Neural progenitor cell (in vitro differentiated cells): ENCODE data around the gene ITGB8. TPM values are rescaled to one million over a fixed set of nuclear protein-coding genes. Genes with fewer than 3 reads are reported as not detected.

Source experiments
- DNase-seq: peaks from one replicate; pipeline ENCODE4 v3.0.0-alpha.2; 2016; ENCODE audit warnings: low spot score
- H2AFZ ChIP-seq: fragments of 200-600 bp; sonication (generic); replicated peaks from 2 replicates; pipeline ENCODE4 v1.6.1; 2016; ENCODE audit warnings: antibody characterized with exemption
- H3F3A ChIP-seq: fragments of 200-600 bp; sonication (generic); 2 replicates; pipeline ENCODE4 v1.6.1; 2016; ENCODE audit warnings: antibody characterized with exemption, low read depth
- H3K27ac ChIP-seq: fragments of 200-600 bp; sonication (generic); 2 replicates; pipeline ENCODE4 v1.5.1; 2016; ENCODE audit warnings: mild to moderate bottlenecking
- H3K27me3 ChIP-seq: fragments of 200-600 bp; sonication (generic); 2 replicates; pipeline ENCODE4 v1.6.1; 2016; ENCODE audit warnings: mild to moderate bottlenecking, moderate library complexity
- H3K36me3 ChIP-seq: fragments of 200-600 bp; sonication (generic); 2 replicates; pipeline ENCODE4 v1.5.1; 2016
- H3K4me1 ChIP-seq: fragments of 200-600 bp; sonication (generic); 2 replicates; pipeline ENCODE4 v1.6.1; 2016; ENCODE audit warnings: mixed run types
- H3K4me2 ChIP-seq: fragments of 200-600 bp; sonication (generic); 2 replicates; pipeline ENCODE4 v1.6.1; 2016
- H3K4me3 ChIP-seq: fragments of 200-600 bp; sonication (generic); 2 replicates; pipeline ENCODE4 v1.5.1; 2016
- H3K79me2 ChIP-seq: fragments of 200-600 bp; sonication (generic); 2 replicates; pipeline ENCODE4 v1.6.1; 2016; ENCODE audit warnings: low read depth
- H3K9ac ChIP-seq: fragments of 200-600 bp; sonication (generic); 2 replicates; pipeline ENCODE4 v1.6.1; 2016
- H3K9me3 ChIP-seq: fragments of 200-600 bp; sonication (generic); 2 replicates; pipeline ENCODE4 v1.5.1; 2016; ENCODE audit warnings: low read depth
- H4K20me1 ChIP-seq: fragments of 200-600 bp; sonication (generic); 2 replicates; pipeline ENCODE4 v1.6.1; 2016; ENCODE audit warnings: low read depth
- H3K27ac Mint-ChIP-seq: 3 replicates; pipeline ENCODE4 v1.8.0; 2021; ENCODE audit warnings: mixed read lengths
- H3K27me3 Mint-ChIP-seq: 2 replicates; pipeline ENCODE4 v1.8.0; 2022; ENCODE audit warnings: low read depth, mild to moderate bottlenecking, inconsistent platforms, moderate library complexity, mixed read lengths; ENCODE audit not compliant: insufficient read depth
- H3K36me3 Mint-ChIP-seq: 3 replicates; pipeline ENCODE4 v1.8.0; 2021; ENCODE audit warnings: mixed read lengths
- H3K4me1 Mint-ChIP-seq: 3 replicates; pipeline ENCODE4 v1.8.0; 2021; ENCODE audit warnings: mixed read lengths
- H3K4me3 Mint-ChIP-seq: 3 replicates; pipeline ENCODE4 v1.8.0; 2021; ENCODE audit warnings: mild to moderate bottlenecking, moderate library complexity, mixed read lengths
- H3K9me3 Mint-ChIP-seq: 3 replicates; pipeline ENCODE4 v1.8.0; 2020; ENCODE audit warnings: mixed read lengths
- EZH2 ChIP-seq: fragments of 200-600 bp; sonication (generic); IDR thresholded peaks from 2 replicates; pipeline ENCODE4 v1.6.1; 2017; ENCODE audit warnings: antibody characterized with exemption, mild to moderate bottlenecking, moderate library complexity
- EZH2phosphoT487 ChIP-seq: fragments of 200-600 bp; sonication (generic); IDR thresholded peaks from 2 replicates; pipeline ENCODE4 v1.6.1; 2017; ENCODE audit warnings: antibody characterized with exemption
- total RNA-seq: library from RNA; depleted of rRNA; stranded (reverse); fragments of >200 nt; gene quantifications from 2 replicates; pipeline ENCODE4 v1.2.3, GENCODE V29; 2015; ENCODE audit warnings: low replicate concordance
- TF ChIP-seq, protein P1 (sequence below): fragments of 200-600 bp; sonication (generic); IDR thresholded peaks from 2 replicates; pipeline ENCODE4 v1.5.1; 2017; ENCODE audit warnings: antibody characterized with exemption, mild to moderate bottlenecking

Gene ITGB8
- total RNA-seq, result 3.0 and 5.3 TPM in 2 replicates

DNA sequence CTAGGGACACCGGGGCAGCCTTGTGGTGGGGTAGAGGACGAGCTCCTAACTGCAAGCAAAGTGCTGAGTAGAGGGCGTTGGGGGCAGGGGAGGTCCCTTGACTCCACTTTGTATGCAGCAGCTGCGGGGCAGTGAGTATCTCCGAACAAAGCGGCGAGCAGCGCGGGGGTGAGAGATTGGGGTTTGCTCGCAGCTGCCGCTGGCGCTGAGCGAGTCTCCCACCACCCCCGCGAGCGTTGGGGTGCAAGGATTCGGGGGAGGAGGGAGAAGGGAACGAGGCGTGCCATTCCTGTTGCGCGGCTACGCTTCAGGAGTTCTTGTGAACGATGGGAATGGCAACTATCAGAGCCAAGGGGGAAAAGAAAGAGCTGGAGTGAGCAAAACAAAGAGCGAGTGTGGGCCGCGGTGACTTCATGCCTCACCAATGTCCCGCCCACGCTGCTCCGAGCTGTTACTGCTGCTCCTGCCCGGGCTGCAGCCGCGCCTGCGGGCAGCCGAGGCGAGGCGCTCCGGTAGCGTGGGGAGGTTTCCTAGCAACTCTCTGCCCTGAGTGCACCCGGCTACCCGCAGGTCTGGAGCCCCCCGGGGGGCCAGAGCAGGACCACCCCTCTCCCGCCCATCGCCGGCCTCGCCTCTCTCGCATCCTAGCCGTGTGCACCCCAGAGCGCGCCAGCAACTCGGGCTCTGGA lies at the start of gene ITGB8:
TSS of gene ITGB8 (plus strand) at position 662 of the 689 bp plus-strand sequence. CDS start 907 bp downstream, outside the sequence.
- Histone ChIP-seq H3K9me3 (no peaks in the 10 kb centered on the region), H3K27me3 (peaks cover 11% of the 10 kb centered on the region), H3K4me1 (peaks cover 24% of the 10 kb centered on the region), H3K36me3 (no peaks in the 10 kb centered on the region), H3K27ac (peak within 1 kb of the TSS; percentile 81), H3K4me3 (peak within 1 kb of the TSS; percentile 62), H3K4me2 (peak within 1 kb of the TSS; percentile 88), H2AFZ (peak within 1 kb of the TSS; percentile 74), H3K79me2 (peaks cover 22% of the 10 kb centered on the region), H3K9ac (peak within 1 kb of the TSS; percentile 43), H4K20me1 (peaks cover 9% of the 10 kb centered on the region), H3F3A (peaks cover 42% of the 10 kb centered on the region)
- TF ChIP-seq EZH2 (no peak), EZH2phosphoT487 (no peak)
- TF ChIP-seq, protein P1, sequence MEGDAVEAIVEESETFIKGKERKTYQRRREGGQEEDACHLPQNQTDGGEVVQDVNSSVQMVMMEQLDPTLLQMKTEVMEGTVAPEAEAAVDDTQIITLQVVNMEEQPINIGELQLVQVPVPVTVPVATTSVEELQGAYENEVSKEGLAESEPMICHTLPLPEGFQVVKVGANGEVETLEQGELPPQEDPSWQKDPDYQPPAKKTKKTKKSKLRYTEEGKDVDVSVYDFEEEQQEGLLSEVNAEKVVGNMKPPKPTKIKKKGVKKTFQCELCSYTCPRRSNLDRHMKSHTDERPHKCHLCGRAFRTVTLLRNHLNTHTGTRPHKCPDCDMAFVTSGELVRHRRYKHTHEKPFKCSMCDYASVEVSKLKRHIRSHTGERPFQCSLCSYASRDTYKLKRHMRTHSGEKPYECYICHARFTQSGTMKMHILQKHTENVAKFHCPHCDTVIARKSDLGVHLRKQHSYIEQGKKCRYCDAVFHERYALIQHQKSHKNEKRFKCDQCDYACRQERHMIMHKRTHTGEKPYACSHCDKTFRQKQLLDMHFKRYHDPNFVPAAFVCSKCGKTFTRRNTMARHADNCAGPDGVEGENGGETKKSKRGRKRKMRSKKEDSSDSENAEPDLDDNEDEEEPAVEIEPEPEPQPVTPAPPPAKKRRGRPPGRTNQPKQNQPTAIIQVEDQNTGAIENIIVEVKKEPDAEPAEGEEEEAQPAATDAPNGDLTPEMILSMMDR, result no peak
- peaks cover 12% of the 10 kb centered on the region for H3K27me3 Mint-ChIP-seq
- peaks cover 25% of the 10 kb centered on the region for H3K4me1 Mint-ChIP-seq
- peak; percentile 88 for DNase-seq
- H3K27ac Mint-ChIP-seq, result peak within 1 kb of the TSS; percentile 100
- H3K4me3 Mint-ChIP-seq, result peak within 1 kb of the TSS; percentile 100
- H3K9me3 Mint-ChIP-seq, result peaks cover 4% of the 10 kb centered on the region
- H3K36me3 Mint-ChIP-seq, result peaks cover 6% of the 10 kb centered on the region

DNA sequence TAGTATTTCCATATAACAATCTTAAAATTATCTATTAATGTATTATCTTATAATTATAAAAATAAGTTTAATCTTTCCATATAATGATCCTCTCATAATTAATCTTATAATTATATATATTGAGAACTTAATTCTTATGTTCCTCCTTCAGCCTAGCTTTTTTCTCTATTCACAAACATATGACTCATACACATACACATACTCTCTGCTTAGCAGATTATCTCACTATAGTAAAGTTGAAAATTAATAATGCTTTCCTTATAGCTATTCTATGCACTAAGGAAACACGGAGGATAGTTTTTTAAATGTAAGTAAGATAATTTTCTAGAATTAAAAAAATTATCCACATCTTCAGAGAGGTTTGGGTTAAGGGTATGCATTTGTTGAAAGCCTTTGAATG lies 47.7 kb upstream of the ITGB8 start:
- Mint-ChIP-seq H3K27me3 (no peaks in the 10 kb centered on the region), H3K9me3 (no peaks in the 10 kb centered on the region), H3K4me3 (no peak overlapping the region), H3K4me1 (peaks cover 3% of the 10 kb centered on the region), H3K27ac (no peak overlapping the region), H3K36me3 (no peaks in the 10 kb centered on the region)
- Histone ChIP-seq H3K9ac (no peak overlapping the region), H3K4me1 (no peaks in the 10 kb centered on the region), H2AFZ (no peak overlapping the region), H3K27me3 (no peaks in the 10 kb centered on the region), H3K27ac (no peak overlapping the region), H3K79me2 (no peaks in the 10 kb centered on the region), H3F3A (peaks cover 19% of the 10 kb centered on the region), H4K20me1 (no peaks in the 10 kb centered on the region), H3K9me3 (no peaks in the 10 kb centered on the region), H3K4me2 (no peak overlapping the region), H3K36me3 (no peaks in the 10 kb centered on the region), H3K4me3 (no peak overlapping the region)
- TF ChIP-seq, protein P1, result no peak
- TF ChIP-seq EZH2 (no peak), EZH2phosphoT487 (no peak)
- DNase-seq, result no peak

DNA sequence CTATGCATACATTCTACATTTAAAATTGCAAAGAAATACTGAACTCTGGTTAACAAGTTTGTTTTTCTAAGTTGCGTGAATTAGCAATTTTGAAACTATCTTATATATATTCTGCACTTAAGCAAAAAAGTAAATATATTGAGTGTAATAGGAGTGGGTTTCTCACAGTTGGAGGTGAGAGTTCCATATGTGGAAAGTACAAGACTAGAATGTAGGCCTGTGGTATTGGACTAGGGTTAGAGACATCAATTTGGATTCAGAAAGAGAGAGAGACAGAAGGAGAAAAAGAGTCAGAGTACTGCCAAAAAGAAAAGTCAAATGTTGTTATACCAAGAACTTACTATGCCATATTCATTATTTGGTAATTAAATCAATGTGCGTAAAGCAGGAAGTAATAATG lies 47.3 kb upstream of the ITGB8 start:
- DNase-seq, result no peak
- no peak overlapping the region for H3K4me3 ChIP-seq
- Mint-ChIP-seq H3K27ac (no peak overlapping the region), H3K9me3 (no peaks in the 10 kb centered on the region), H3K36me3 (no peaks in the 10 kb centered on the region), H3K4me3 (no peak overlapping the region), H3K4me1 (peaks cover 3% of the 10 kb centered on the region), H3K27me3 (no peaks in the 10 kb centered on the region)
- H3K4me2 ChIP-seq, result no peak overlapping the region
- TF ChIP-seq, protein P1, result no peak
- TF ChIP-seq EZH2phosphoT487 (no peak), EZH2 (no peak)
- H3K79me2 ChIP-seq, result no peaks in the 10 kb centered on the region
- no peaks in the 10 kb centered on the region for H4K20me1 ChIP-seq
- peaks cover 16% of the 10 kb centered on the region for H3F3A ChIP-seq
- H2AFZ ChIP-seq, result no peak overlapping the region
- no peaks in the 10 kb centered on the region for H3K36me3 ChIP-seq
- H3K9ac ChIP-seq, result no peak overlapping the region
- H3K9me3 ChIP-seq, result no peaks in the 10 kb centered on the region
- no peaks in the 10 kb centered on the region for H3K27me3 ChIP-seq
- no peak overlapping the region for H3K27ac ChIP-seq
- H3K4me1 ChIP-seq, result no peaks in the 10 kb centered on the region
